SK-N-SH treated with all-trans-retinoic acid at 6 μM for 48 hours (cell line): ENCODE data around the gene ACSL1.

Experiments
- ATAC-seq: fragments of 200-7000 bp; cut with Tn5 transposase; 3 replicates; pipeline ENCODE4 v1.9.1; 2020; ENCODE audit warnings: mild to moderate bottlenecking, moderate library complexity
- ARNTL ChIP-seq: fragments of 450-650 bp; formaldehyde crosslinking; IDR thresholded peaks from 2 replicates; pipeline ENCODE4 v1.5.0; 2020; ENCODE audit warnings: low read depth, mild to moderate bottlenecking, moderate library complexity, borderline replicate concordance
- BACH2 ChIP-seq: fragments of 250-450 bp; sonication (Bioruptor Pico); IDR thresholded peaks from 2 replicates; pipeline ENCODE4 v1.9.0; 2021; ENCODE audit warnings: mild to moderate bottlenecking, borderline replicate concordance
- CSDC2 ChIP-seq: fragments of 250-450 bp; sonication (Bioruptor Pico); IDR thresholded peaks from 2 replicates; pipeline ENCODE4 v1.5.0; 2020; ENCODE audit warnings: mild to moderate bottlenecking, moderate library complexity
- ESRRG ChIP-seq: fragments of 250-450 bp; sonication (Bioruptor Pico); IDR thresholded peaks from 2 replicates; pipeline ENCODE4 v1.6.1; 2021; ENCODE audit warnings: mild to moderate bottlenecking
- ISL1 ChIP-seq: fragments of 250-450 bp; sonication (Bioruptor Pico); IDR thresholded peaks from 2 replicates; pipeline ENCODE4 v2.1.2; 2022; ENCODE audit warnings: mild to moderate bottlenecking, moderate library complexity
- OSR1 ChIP-seq: fragments of 250-450 bp; sonication (Bioruptor Pico); IDR thresholded peaks from 2 replicates; pipeline ENCODE4 v1.8.0; 2022; ENCODE audit warnings: moderate library complexity, mild to moderate bottlenecking, inconsistent platforms
- RARB ChIP-seq: fragments of 250-450 bp; sonication (Bioruptor Pico); IDR thresholded peaks from 2 replicates; pipeline ENCODE4 v1.8.0; 2021; ENCODE audit warnings: mild to moderate bottlenecking, moderate library complexity
- SNAI2 ChIP-seq: fragments of 250-450 bp; sonication (Bioruptor Pico); IDR thresholded peaks from 2 replicates; pipeline ENCODE4 v1.5.0; 2020; ENCODE audit warnings: mild to moderate bottlenecking, moderate library complexity
- TCF4 ChIP-seq: fragments of 250-450 bp; sonication (Bioruptor Pico); IDR thresholded peaks from 2 replicates; pipeline ENCODE4 v1.8.0; 2021; ENCODE audit warnings: mild to moderate bottlenecking, moderate library complexity, borderline replicate concordance
- TOX ChIP-seq: fragments of 250-450 bp; sonication (Bioruptor Pico); IDR thresholded peaks from 2 replicates; pipeline ENCODE4 v1.8.0; 2021; ENCODE audit warnings: mild to moderate bottlenecking, moderate library complexity, borderline replicate concordance
- ZC3H10 ChIP-seq: fragments of 250-450 bp; sonication (Bioruptor Pico); IDR thresholded peaks from 2 replicates; pipeline ENCODE4 v1.5.1; 2021; ENCODE audit warnings: mild to moderate bottlenecking, moderate library complexity
- ZFP3 ChIP-seq: fragments of 250-450 bp; sonication (Bioruptor Pico); IDR thresholded peaks from 2 replicates; pipeline ENCODE4 v1.5.0; 2020; ENCODE audit warnings: mild to moderate bottlenecking, moderate library complexity
- ZFP30 ChIP-seq: fragments of 450-650 bp; formaldehyde crosslinking; IDR thresholded peaks from 2 replicates; pipeline ENCODE4 v1.5.0; 2022; ENCODE audit warnings: mild to moderate bottlenecking, moderate library complexity
- ZNF70 ChIP-seq: fragments of 450-650 bp; formaldehyde crosslinking; IDR thresholded peaks from 2 replicates; pipeline ENCODE4 v1.5.0; 2020; ENCODE audit warnings: mild to moderate bottlenecking, moderate library complexity
- ZNF8 ChIP-seq: fragments of 450-650 bp; formaldehyde crosslinking; IDR thresholded peaks from 2 replicates; pipeline ENCODE4 v1.5.0; 2020; ENCODE audit warnings: mild to moderate bottlenecking, moderate library complexity
- TF ChIP-seq, protein P1 (sequence below): fragments of 250-450 bp; sonication (Bioruptor Pico); IDR thresholded peaks from 2 replicates; pipeline ENCODE4 v1.5.1; 2020; ENCODE audit warnings: low read depth, mild to moderate bottlenecking, moderate library complexity
- TF ChIP-seq, protein P2 (sequence below): fragments of 250-450 bp; sonication (Bioruptor Pico); IDR thresholded peaks from 2 replicates; pipeline ENCODE4 v1.8.0; 2020; ENCODE audit warnings: mild to moderate bottlenecking, moderate library complexity, borderline replicate concordance
- TF ChIP-seq, protein P3 (sequence below): fragments of 250-450 bp; sonication (Bioruptor Pico); IDR thresholded peaks from 2 replicates; pipeline ENCODE4 v1.5.1; 2021; ENCODE audit warnings: mild to moderate bottlenecking, moderate library complexity
- TF ChIP-seq, protein P4 (sequence below): fragments of 250-450 bp; sonication (Bioruptor Pico); IDR thresholded peaks from 2 replicates; pipeline ENCODE4 v1.5.0; 2020; ENCODE audit warnings: mild to moderate bottlenecking, moderate library complexity
- TF ChIP-seq, protein P5 (sequence below): fragments of 250-450 bp; sonication (Bioruptor Pico); IDR thresholded peaks from 2 replicates; pipeline ENCODE4 v1.8.0; 2021; ENCODE audit warnings: low read depth, mild to moderate bottlenecking, moderate library complexity, borderline replicate concordance

ACSL1 gene

DNA sequence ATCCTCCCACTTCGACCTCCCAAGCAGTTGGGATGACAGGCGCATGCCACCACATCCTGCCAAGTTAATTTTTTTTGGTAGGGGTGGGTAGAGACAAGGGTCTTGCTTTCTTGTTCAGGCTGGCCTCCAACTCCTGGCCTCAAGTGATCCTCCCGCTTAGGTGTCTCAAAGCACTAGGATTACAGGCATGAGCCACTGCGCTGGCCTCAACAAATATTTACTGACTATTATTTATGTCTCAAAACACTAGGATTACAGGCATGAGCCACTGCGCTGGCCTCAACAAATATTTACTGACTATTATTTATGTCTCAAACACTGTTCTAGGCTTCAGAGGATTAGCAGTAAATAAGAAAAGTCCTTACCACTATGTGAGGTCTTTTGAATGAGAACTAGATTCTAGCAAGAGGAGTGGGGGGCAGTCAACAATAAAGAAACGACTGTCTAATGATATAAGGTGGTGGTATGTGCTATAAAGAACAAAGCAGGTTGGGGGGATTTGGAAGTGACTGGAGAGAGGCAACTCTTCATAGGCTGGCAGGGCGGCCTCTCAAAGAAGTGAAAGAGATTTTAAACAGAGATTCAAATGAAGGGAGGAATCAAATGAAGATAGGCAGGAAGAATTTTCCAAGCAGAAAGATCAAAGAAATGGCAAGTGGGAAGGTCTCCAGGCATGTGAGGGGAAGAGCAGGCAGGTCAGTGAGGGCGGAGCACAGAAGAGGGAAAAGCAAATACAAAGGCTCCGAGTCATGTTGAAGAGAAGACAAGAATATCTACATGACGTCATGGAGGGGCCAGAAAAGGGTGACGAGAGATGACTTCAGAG, 12.7 kb upstream of the ACSL1 start:
- no peak for ATAC-seq
- no peak for TF ChIP-seq ARNTL (CRISPR knock-in tag)
- no peak for TF ChIP-seq ZNF70
- TF ChIP-seq, protein P1, sequence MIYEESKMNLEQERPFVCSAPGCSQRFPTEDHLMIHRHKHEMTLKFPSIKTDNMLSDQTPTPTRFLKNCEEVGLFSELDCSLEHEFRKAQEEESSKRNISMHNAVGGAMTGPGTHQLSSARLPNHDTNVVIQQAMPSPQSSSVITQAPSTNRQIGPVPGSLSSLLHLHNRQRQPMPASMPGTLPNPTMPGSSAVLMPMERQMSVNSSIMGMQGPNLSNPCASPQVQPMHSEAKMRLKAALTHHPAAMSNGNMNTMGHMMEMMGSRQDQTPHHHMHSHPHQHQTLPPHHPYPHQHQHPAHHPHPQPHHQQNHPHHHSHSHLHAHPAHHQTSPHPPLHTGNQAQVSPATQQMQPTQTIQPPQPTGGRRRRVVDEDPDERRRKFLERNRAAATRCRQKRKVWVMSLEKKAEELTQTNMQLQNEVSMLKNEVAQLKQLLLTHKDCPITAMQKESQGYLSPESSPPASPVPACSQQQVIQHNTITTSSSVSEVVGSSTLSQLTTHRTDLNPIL: no peak
- TF ChIP-seq ISL1 (CRISPR knock-in tag): no peak
- no peak for TF ChIP-seq SNAI2 (CRISPR knock-in tag)
- TF ChIP-seq, protein P2, sequence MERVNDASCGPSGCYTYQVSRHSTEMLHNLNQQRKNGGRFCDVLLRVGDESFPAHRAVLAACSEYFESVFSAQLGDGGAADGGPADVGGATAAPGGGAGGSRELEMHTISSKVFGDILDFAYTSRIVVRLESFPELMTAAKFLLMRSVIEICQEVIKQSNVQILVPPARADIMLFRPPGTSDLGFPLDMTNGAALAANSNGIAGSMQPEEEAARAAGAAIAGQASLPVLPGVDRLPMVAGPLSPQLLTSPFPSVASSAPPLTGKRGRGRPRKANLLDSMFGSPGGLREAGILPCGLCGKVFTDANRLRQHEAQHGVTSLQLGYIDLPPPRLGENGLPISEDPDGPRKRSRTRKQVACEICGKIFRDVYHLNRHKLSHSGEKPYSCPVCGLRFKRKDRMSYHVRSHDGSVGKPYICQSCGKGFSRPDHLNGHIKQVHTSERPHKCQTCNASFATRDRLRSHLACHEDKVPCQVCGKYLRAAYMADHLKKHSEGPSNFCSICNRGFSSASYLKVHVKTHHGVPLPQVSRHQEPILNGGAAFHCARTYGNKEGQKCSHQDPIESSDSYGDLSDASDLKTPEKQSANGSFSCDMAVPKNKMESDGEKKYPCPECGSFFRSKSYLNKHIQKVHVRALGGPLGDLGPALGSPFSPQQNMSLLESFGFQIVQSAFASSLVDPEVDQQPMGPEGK: no peak
- TF ChIP-seq ZC3H10 (CRISPR knock-in tag): no peak
- TF ChIP-seq ZNF8 (CRISPR knock-in tag): no peak
- no peak for TF ChIP-seq TCF4
- no peak for TF ChIP-seq BACH2 (CRISPR knock-in tag)
- TF ChIP-seq, protein P3, sequence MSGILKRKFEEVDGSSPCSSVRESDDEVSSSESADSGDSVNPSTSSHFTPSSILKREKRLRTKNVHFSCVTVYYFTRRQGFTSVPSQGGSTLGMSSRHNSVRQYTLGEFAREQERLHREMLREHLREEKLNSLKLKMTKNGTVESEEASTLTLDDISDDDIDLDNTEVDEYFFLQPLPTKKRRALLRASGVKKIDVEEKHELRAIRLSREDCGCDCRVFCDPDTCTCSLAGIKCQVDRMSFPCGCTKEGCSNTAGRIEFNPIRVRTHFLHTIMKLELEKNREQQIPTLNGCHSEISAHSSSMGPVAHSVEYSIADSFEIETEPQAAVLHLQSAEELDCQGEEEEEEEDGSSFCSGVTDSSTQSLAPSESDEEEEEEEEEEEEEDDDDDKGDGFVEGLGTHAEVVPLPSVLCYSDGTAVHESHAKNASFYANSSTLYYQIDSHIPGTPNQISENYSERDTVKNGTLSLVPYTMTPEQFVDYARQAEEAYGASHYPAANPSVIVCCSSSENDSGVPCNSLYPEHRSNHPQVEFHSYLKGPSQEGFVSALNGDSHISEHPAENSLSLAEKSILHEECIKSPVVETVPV (CRISPR knock-in tag): no peak
- TF ChIP-seq ESRRG (CRISPR knock-in tag): no peak
- no peak for TF ChIP-seq OSR1 (CRISPR knock-in tag)
- TF ChIP-seq TOX (CRISPR knock-in tag): no peak
- TF ChIP-seq RARB: no peak
- TF ChIP-seq, protein P4, sequence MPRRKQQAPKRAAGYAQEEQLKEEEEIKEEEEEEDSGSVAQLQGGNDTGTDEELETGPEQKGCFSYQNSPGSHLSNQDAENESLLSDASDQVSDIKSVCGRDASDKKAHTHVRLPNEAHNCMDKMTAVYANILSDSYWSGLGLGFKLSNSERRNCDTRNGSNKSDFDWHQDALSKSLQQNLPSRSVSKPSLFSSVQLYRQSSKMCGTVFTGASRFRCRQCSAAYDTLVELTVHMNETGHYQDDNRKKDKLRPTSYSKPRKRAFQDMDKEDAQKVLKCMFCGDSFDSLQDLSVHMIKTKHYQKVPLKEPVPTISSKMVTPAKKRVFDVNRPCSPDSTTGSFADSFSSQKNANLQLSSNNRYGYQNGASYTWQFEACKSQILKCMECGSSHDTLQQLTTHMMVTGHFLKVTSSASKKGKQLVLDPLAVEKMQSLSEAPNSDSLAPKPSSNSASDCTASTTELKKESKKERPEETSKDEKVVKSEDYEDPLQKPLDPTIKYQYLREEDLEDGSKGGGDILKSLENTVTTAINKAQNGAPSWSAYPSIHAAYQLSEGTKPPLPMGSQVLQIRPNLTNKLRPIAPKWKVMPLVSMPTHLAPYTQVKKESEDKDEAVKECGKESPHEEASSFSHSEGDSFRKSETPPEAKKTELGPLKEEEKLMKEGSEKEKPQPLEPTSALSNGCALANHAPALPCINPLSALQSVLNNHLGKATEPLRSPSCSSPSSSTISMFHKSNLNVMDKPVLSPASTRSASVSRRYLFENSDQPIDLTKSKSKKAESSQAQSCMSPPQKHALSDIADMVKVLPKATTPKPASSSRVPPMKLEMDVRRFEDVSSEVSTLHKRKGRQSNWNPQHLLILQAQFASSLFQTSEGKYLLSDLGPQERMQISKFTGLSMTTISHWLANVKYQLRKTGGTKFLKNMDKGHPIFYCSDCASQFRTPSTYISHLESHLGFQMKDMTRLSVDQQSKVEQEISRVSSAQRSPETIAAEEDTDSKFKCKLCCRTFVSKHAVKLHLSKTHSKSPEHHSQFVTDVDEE (CRISPR knock-in tag): no peak
- no peak for TF ChIP-seq ZFP30 (CRISPR knock-in tag)
- TF ChIP-seq, all 23 proteins: peak for 0

DNA sequence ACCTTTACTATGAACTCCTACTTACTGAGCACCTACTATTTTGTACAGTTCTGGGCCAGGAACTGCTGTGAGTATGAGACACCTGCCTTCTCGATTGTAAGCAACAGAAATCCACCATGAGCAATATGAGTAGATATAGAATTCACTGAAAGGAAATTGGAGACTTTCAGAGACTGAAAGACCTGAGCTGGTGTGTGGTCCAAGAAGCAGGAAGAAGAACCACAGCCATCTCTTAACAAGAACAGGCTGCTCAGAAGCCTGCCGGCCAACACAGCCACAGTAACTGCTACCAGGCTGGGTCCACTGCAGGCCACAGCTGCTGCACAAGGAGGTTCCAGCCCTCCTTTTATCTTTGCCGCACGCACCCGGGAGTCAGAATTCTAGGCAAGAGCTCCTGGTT, 10.8 kb upstream of the ACSL1 start:
- ATAC-seq: no peak
- TF ChIP-seq, protein P2: no peak
- TF ChIP-seq CSDC2: no peak
- no peak for TF ChIP-seq ZFP30 (CRISPR knock-in tag)
- TF ChIP-seq ARNTL (CRISPR knock-in tag): no peak
- TF ChIP-seq, protein P5, sequence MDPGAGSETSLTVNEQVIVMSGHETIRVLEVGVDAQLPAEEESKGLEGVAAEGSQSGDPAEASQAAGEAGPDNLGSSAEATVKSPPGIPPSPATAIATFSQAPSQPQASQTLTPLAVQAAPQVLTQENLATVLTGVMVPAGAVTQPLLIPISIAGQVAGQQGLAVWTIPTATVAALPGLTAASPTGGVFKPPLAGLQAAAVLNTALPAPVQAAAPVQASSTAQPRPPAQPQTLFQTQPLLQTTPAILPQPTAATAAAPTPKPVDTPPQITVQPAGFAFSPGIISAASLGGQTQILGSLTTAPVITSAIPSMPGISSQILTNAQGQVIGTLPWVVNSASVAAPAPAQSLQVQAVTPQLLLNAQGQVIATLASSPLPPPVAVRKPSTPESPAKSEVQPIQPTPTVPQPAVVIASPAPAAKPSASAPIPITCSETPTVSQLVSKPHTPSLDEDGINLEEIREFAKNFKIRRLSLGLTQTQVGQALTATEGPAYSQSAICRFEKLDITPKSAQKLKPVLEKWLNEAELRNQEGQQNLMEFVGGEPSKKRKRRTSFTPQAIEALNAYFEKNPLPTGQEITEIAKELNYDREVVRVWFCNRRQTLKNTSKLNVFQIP (CRISPR knock-in tag): no peak
- no peak for TF ChIP-seq SNAI2 (CRISPR knock-in tag)
- TF ChIP-seq, protein P3 (CRISPR knock-in tag): no peak
- TF ChIP-seq OSR1 (CRISPR knock-in tag): no peak
- no peak for TF ChIP-seq ISL1 (CRISPR knock-in tag)
- TF ChIP-seq ESRRG (CRISPR knock-in tag): no peak
- TF ChIP-seq RARB: no peak
- TF ChIP-seq BACH2 (CRISPR knock-in tag): no peak
- TF ChIP-seq, protein P1: no peak
- TF ChIP-seq ZFP3 (CRISPR knock-in tag): no peak
